MCF 10A (cell line): ENCODE data around the gene ADARB1. TPM values are rescaled to one million over a fixed set of nuclear protein-coding genes. Genes with fewer than 3 reads are reported as not detected.

Source experiments
- BruUV-seq: library from RNA; stranded (reverse); fragments of 400-500 nt; replicated peaks from 2 replicates; lab custom pipeline; 2021; lab: Mats Ljungman, UMichigan
- CTCF ChIA-PET: fragments of 300-600 bp; sonication (Branson Sonifier 250); formaldehyde crosslinking; extraction: SDS; loops from one replicate; lab custom pipeline; 2021; ENCODE audit warnings: antibody characterized with exemption, inconsistent platforms; lab: Yijun Ruan, JAX
- POLR2A ChIA-PET: fragments of 300-600, 350-650 bp; sonication (Branson Sonifier 250); formaldehyde crosslinking; extraction: SDS; loops from one replicate; lab custom pipeline; 2020; ENCODE audit warnings: antibody characterized with exemption, inconsistent platforms; lab: Yijun Ruan, JAX
- DNase-seq: peaks from one replicate; pipeline ENCODE4 v3.0.0-alpha.2; 2018; ENCODE audit not compliant: unreplicated experiment
- H3K27ac Mint-ChIP-seq: one replicate; pipeline ENCODE4 v1.8.0; 2022; ENCODE audit warnings: mild to moderate bottlenecking, low read depth, mixed read lengths; ENCODE audit not compliant: unreplicated experiment
- H3K27me3 Mint-ChIP-seq: one replicate; pipeline ENCODE4 v1.8.0; 2022; ENCODE audit warnings: mixed read lengths; ENCODE audit not compliant: insufficient read depth, unreplicated experiment
- H3K36me3 Mint-ChIP-seq: one replicate; pipeline ENCODE4 v1.8.0; 2022; ENCODE audit warnings: mild to moderate bottlenecking, moderate library complexity, mixed read lengths; ENCODE audit not compliant: insufficient read depth, unreplicated experiment
- H3K4me1 Mint-ChIP-seq: one replicate; pipeline ENCODE4 v1.8.0; 2022; ENCODE audit warnings: mixed read lengths; ENCODE audit not compliant: insufficient read depth, unreplicated experiment
- H3K4me3 Mint-ChIP-seq: one replicate; pipeline ENCODE4 v1.8.0; 2022; ENCODE audit warnings: mild to moderate bottlenecking, moderate library complexity, mixed read lengths; ENCODE audit not compliant: unreplicated experiment
- H3K9me3 Mint-ChIP-seq: one replicate; pipeline ENCODE4 v1.8.0; 2022; ENCODE audit warnings: mixed read lengths; ENCODE audit not compliant: unreplicated experiment
- CTCF ChIP-seq: fragments of 200-600 bp; IDR thresholded peaks from one replicate; pipeline ENCODE4 v1.8.0; 2022; ENCODE audit warnings: antibody characterized with exemption, mild to moderate bottlenecking; ENCODE audit not compliant: unreplicated experiment
- intact Hi-C: fragments of 100-400 bp; cut with micrococcal nuclease; formaldehyde crosslinking; loops from 2 replicates; pipeline ENCODE4 v1.14.1; 2022
- total RNA-seq: library from RNA; stranded (reverse); gene quantifications from 2 replicates; pipeline ENCODE4 v1.2.3, GENCODE V29; 2022

Gene ADARB1
- total RNA-seq, 1 experiment from 2014 or later = 19.4 TPM

GRCh38 chr21:45255381-45256020 is 181.1 kb downstream of the ADARB1 start:
- CTCF ChIA-PET = interaction anchor here (0.6 kb wide), 2 partner anchors 99 to 1597 kb away, joined by 3 to 4 read pairs; no protein-coding TSS in a partner anchor
- H3K4me1 Mint-ChIP-seq = peaks cover 7% of the 10 kb centered on the region
- TF ChIP-seq CTCF = no peak
- DNase-seq = peak; percentile 5
- no TSS peak for BruUV-seq
- H3K27me3 Mint-ChIP-seq = peaks cover 19% of the 10 kb centered on the region
- H3K9me3 Mint-ChIP-seq = no peaks in the 10 kb centered on the region
- no peak overlapping the region for H3K4me3 Mint-ChIP-seq
- POLR2A ChIA-PET = interaction anchor here (0.7 kb wide), 1 partner anchor 192 kb away, joined by 3 read pairs; no protein-coding TSS in a partner anchor
- intact Hi-C loops = no loop called here
- H3K36me3 Mint-ChIP-seq = no peaks in the 10 kb centered on the region
- H3K27ac Mint-ChIP-seq = no peak overlapping the region

GRCh38 chr21:45256021-45256911 is 181.9 kb downstream of the ADARB1 start:
- CTCF ChIA-PET = no interaction called here
- intact Hi-C loops = no loop called here
- POLR2A ChIA-PET = no interaction called here
- TF ChIP-seq CTCF = no peak
- no peak for DNase-seq
- BruUV-seq = no TSS peak
- Mint-ChIP-seq H3K4me1 (peaks cover 7% of the 10 kb centered on the region), H3K27me3 (peaks cover 13% of the 10 kb centered on the region), H3K4me3 (no peak overlapping the region), H3K36me3 (no peaks in the 10 kb centered on the region), H3K9me3 (no peaks in the 10 kb centered on the region), H3K27ac (no peak overlapping the region)

- POLR2A ChIA-PET = interaction anchor here (0.5 kb wide), 1 partner anchor 14 kb away, joined by 3 read pairs; no protein-coding TSS in a partner anchor
- CTCF ChIA-PET = interaction anchor here (0.7 to 1.1 kb wide), 2 partner anchors 90 to 195 kb away, joined by 3 read pairs; no protein-coding TSS in a partner anchor
- H3K4me3 Mint-ChIP-seq = no peak overlapping the region
- no peaks in the 10 kb centered on the region for H3K9me3 Mint-ChIP-seq
- H3K27me3 Mint-ChIP-seq = peaks cover 13% of the 10 kb centered on the region
- BruUV-seq = no TSS peak
- no peak overlapping the region for H3K27ac Mint-ChIP-seq
- no peak for DNase-seq
- H3K36me3 Mint-ChIP-seq = no peaks in the 10 kb centered on the region
- TF ChIP-seq CTCF = no peak
- intact Hi-C loops = no loop called here
- peaks cover 7% of the 10 kb centered on the region for H3K4me1 Mint-ChIP-seq
Measured at GRCh38 chr21:45256912-45257672, 182.7 kb downstream of the ADARB1 start.
